ENCODE results near the gene LAMTOR1.

The LAMTOR1 gene

GRCh38 chr11:72120930-72121329, 17.8 kb upstream of the LAMTOR1 start:
- no peak for DNase-seq (ENCODE audit: low read depth in 3 of 3, low spot score in 1 of 3)

GRCh38 chr11:72119198-72119597, 16.1 kb upstream of the LAMTOR1 start:
- DNase-seq (ENCODE audit: low read depth in 3 of 3, low spot score in 1 of 3): no peak

GRCh38 chr11:72116019-72116755, 13.1 kb upstream of the LAMTOR1 start:
- DNase-seq (ENCODE audit: low read depth in 3 of 3, low spot score in 1 of 3): no peak

- DNase-seq (ENCODE audit: low read depth in 3 of 3, low spot score in 1 of 3): no peak
Measured at GRCh38 chr11:72114570-72114969, 11.5 kb upstream of the LAMTOR1 start.

- DNase-seq (ENCODE audit: low read depth in 3 of 3, low spot score in 1 of 3): no peak
Measured at GRCh38 chr11:72112978-72113808, 10.1 kb upstream of the LAMTOR1 start.

- peak; percentile 92 to 95 (median 94) for DNase-seq (ENCODE audit: low read depth in 3 of 3, low spot score in 1 of 3)
Measured at GRCh38 chr11:72112143-72112977, 9.3 kb upstream of the LAMTOR1 start, which contains the start of gene ANAPC15. Gene ANAPC15 (minus strand): TSS chr11:72112695. CDS start chr11:72111276, 1,419 bp downstream.

- DNase-seq (ENCODE audit: low read depth in 3 of 3, low spot score in 1 of 3): no peak
Measured at GRCh38 chr11:72111300-72112142, 8.4 kb upstream of the LAMTOR1 start.

GRCh38 chr11:72105888-72106287, 2.8 kb upstream of the LAMTOR1 start, which contains the start of gene TOMT:
Gene TOMT (plus strand): TSS chr11:72105924. CDS start chr11:72105952, 28 bp downstream.
- DNase-seq (ENCODE audit: low read depth in 3 of 3, low spot score in 1 of 3): no peak

GRCh38 chr11:72103754-72104167, 664 bp upstream of the LAMTOR1 start:
- no peak for DNase-seq (ENCODE audit: low read depth in 3 of 3, low spot score in 1 of 3)

GRCh38 chr11:72102631-72102945, 509 bp downstream of the LAMTOR1 start:
- no peak for DNase-seq (ENCODE audit: low read depth in 3 of 3, low spot score in 1 of 3)

- no peak for DNase-seq (ENCODE audit: low read depth in 3 of 3, low spot score in 1 of 3)
Measured at GRCh38 chr11:72102162-72102561, 935 bp downstream of the LAMTOR1 start.

- no peak for DNase-seq (ENCODE audit: low read depth in 3 of 3, low spot score in 1 of 3)
Measured at GRCh38 chr11:72100462-72100861, 2.6 kb downstream of the LAMTOR1 start.

GRCh38 chr11:72100009-72100408, 3.1 kb downstream of the LAMTOR1 start:
- no peak for DNase-seq (ENCODE audit: low read depth in 3 of 3, low spot score in 1 of 3)

GRCh38 chr11:72098741-72099140, 4.4 kb downstream of the LAMTOR1 start:
- DNase-seq (ENCODE audit: low read depth in 3 of 3, low spot score in 1 of 3): no peak

- peak in 2 of 3 donors; percentile 42 to 45 for DNase-seq (ENCODE audit: low read depth in 3 of 3, low spot score in 1 of 3)
Measured at GRCh38 chr11:72091292-72091691, 11.8 kb downstream of the LAMTOR1 start.

GRCh38 chr11:72088076-72088808, 14.9 kb downstream of the LAMTOR1 start:
- DNase-seq (ENCODE audit: low read depth in 3 of 3, low spot score in 1 of 3): no peak

GRCh38 chr11:72085621-72086351, 17.3 kb downstream of the LAMTOR1 start:
- DNase-seq (ENCODE audit: low read depth in 3 of 3, low spot score in 1 of 3): no peak

- DNase-seq (ENCODE audit: low read depth in 3 of 3, low spot score in 1 of 3): no peak
Measured at GRCh38 chr11:72084965-72085364, 18.1 kb downstream of the LAMTOR1 start.

- no peak for DNase-seq (ENCODE audit: low read depth in 3 of 3, low spot score in 1 of 3)
Measured at GRCh38 chr11:72084076-72084475, 19.0 kb downstream of the LAMTOR1 start.
